Stimulated activated CD4-positive, alpha-beta T cell treated with anti-CD3 and anti-CD28 coated beads, Interleukin-15, amount 100 ng/mL, for 1 hour (primary cell): ENCODE data around the gene SHANK1.

Experiments
- DNase-seq, 2 donors: peaks; one replicate each; pipeline ENCODE4 v3.0.0-alpha.2; 2020; ENCODE audit warnings: low read depth in 1 of 2, low spot score in 1 of 2

The SHANK1 gene

GRCh38 chr19:50662651-50663481 lies 56.7 kb downstream of the SHANK1 start:
- no peak for DNase-seq

- no peak for DNase-seq
These were observed 57.6 kb downstream of the SHANK1 start for GRCh38 chr19:50661766-50662650.

- no peak for DNase-seq
These were observed 58.6 kb downstream of the SHANK1 start for GRCh38 chr19:50661023-50661422.

- DNase-seq, result no peak
These were observed 59.6 kb downstream of the SHANK1 start for GRCh38 chr19:50660088-50660366.

DNA sequence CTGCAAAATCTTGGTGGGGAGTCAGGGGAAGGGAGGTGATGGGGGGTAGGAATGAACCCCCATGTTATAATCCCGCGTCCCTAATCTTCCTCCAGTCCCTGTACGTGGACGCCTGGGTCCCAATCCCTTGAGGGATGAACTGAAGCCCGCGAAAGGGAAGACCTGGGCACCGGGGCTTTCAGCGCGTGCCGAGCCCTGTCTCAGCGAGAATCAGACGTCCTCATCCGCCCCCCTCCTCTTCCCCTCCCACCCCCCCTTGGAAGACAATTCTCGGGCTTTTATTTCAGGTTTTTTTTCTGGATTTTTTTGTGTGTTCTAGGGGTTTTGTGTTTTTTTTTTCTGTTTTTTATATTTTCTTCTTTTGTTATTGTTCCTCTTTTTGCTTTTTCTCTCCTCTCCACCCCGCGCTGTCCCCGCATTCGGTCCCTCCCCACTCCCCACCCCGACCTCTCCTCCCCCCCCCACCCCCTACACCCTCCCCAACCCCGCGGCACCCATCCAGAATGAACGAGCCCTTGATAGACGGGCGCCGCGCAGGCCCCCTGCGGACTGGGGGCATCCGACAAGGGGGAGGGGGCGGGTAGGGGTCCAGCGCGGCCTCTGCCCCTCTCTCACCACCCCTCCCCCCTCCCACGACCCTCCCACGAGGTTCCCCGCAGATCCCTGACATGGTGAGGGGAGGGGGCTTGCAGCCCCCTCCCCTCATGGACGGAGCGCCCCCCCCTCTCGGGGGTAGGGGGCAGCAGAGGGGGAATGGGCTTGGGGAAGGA lies 60.1 kb downstream of the SHANK1 start:
- no peak for DNase-seq

DNA sequence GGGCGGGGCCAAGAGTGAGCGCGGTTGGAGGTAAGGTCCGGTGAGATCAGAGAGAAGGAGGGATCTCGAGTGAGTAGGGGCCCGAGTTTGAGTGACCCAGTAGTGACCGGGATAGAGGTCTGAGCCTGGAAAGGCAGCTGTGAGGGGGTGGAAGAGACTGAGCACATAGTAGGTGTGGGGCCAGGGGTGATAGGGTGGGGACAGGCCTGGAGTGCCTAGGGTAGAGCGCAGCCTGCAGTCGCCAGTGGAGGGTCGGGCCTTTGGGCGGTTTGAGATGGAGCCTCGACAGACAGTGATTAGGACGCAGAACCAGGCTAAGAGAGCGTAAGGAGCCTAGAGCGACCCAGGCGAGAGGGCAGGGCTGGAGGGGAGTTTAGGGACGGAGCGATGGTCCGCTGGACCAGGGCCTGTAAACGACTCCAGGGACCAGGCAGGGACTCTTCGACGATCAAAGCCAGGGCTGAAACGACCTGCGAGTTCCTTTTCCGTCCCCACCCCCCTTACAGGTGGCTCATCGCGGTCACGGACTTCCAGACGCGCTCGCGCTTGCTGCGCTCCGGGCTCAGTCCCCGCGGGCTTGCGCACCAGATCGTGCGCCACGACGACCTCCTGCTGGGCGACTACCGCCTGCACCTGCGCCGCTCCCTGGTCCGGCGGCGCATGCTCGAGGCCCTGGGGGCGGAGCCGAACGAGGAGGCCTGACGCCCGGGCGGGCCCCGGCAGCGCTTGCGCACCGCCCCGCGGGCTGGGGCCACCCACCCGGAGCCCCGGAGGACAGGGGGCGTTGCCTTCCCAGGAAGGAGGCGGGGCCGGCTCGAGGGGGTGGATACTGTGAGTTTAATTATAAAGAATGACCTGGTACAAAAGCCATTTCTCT lies 60.9 kb downstream of the SHANK1 start:
- peak in 1 of 2 donors; percentile 45 for DNase-seq

DNA sequence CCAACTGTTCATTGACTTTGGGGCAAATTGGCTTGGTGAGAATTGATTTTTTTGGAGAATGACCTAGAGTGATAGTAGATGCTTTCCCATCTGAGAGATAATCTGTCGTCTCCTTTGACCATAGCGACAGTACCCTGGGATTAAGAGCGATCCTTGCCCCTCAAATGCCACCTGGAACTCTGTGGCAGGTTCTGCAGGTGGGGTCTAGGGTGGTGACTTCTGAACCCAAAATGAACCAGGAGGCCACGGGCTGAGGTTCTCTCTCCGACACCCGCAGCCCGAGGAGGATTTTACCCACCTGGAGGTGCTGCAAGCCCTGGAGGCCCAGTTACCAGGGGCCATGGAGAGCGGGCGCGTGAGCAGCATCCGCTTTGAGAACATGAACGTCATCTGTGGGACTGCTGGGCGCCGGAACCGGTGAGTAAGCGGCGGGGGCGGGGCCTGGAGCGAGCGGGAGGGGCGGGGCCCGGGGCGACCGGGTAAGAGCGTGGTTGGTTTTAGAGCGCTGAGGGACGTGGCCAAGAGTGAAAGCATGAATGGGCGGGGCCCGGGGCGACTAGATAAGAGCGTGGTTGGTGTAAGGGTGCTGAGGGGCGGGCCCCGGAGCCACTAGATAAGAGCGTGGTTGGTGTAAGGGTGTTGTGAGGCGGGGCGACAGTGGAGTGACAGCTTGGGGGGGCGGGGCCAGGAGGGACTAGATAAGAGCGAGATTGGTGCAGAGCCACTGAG lies 61.7 kb downstream of the SHANK1 start:
- DNase-seq, result peak; percentile 26 to 79

DNA sequence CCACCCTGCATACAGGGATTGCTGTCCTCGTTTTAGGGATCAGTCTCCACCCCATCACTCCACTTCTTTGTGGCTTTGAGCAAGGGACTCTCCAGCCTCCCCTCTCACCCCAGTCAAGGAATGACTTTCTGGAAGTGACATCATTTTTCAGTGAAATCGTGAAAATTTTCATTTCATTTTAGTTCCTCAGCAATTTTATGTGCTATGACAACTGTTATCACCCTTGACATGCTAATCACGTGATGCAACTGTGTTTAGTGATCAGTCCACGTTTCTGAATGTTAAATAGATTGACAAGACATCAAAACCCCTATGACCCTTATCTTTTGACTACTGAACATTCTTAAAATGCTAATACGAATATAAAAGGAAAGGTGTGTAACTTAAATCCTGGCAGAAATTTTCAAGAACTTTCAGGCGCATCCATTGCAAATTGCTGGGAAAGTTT lies 62.4 kb downstream of the SHANK1 start:
- no peak for DNase-seq

DNA sequence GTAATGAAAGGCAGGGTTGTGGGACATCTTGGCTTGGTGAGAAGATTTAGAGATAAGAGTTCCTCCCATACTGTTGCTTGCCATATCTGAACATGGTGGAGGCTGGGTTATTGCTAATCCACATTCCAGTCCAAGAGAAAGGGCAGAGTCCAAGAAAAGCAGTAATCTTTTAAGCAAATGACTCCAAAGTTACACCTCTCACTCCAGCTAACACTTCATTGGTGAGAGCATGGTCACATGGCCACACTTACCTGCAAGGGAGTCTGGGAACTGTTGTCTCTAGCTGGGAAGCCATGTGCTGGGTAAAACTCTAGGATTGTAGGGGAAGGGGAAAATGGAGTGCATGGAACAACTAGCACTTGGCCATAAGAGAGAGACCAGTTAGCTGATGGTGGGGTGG lies 64.7 kb downstream of the SHANK1 start:
- no peak for DNase-seq

- DNase-seq, result no peak
These were observed 66.9 kb downstream of the SHANK1 start for GRCh38 chr19:50652722-50653121.

DNA sequence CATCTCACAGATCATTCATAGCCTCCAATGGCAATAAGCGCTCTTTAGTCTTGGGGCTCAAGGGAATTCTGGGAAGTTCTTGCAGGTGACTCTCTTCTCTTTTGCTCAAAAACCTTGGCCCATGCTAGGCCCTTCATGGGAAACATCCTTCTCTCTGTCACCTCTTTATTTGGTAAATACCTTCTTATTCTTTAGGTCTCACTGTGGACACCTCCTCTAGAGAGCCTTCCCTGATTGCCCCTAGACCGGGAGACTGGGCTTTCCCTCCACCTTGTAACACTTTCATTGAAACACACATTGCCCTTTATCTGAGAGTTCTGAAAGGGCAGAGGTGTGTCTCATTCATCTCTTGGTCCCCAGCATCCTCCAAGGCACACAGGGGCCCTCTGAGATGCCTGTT lies 68.4 kb downstream of the SHANK1 start:
- DNase-seq, result no peak

DNA sequence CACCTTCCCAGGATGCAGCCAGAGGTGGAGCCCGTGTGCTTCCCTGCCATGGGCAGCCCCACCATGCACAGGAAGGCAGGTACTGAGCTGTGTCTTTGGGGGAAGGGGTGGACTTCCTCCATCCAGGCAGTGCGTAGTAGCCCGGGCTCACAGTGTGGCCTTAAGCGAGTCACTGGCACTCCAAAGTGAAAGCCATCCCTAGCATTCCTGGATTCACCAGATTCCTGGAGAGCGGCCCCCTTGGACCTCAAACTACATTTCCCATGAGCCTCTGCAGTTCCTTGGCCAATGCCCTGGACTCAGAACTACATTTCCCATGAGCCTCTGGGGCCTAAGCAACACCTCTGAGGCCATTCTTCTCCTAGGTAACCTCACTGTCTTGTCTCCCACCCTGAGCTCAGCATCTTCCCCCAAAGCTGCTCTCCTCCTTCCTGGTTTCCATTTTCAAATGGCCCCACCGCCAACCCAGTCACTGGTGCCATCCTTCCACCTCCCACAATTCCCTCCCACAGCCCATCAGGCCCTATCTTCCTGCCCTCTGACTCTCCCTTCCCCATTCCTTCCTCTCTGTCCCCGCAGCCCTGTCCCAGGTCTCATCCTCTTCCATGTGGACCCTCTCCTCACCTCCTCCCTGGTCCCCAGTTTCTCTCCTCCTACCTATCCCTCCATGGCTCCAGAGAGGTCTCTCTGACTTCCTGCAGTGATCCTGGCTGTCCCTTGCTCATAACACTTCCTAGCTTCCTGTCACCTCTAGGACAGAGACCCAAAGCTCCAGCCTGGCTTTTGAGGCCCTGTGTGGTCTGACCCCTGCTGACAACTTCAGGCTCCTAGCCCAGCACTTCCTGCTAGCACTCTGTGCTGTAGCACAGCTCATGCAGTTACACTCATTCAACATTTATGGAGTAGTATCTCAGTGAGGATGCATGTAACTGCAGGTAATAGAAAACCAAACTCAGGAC lies 69.9 kb downstream of the SHANK1 start, which contains the start of gene C19orf81:
TSS of gene C19orf81 (plus strand) at position 13 of the 959 bp plus-strand sequence. CDS start at position 13, 0 bp downstream.
- no peak for DNase-seq

DNA sequence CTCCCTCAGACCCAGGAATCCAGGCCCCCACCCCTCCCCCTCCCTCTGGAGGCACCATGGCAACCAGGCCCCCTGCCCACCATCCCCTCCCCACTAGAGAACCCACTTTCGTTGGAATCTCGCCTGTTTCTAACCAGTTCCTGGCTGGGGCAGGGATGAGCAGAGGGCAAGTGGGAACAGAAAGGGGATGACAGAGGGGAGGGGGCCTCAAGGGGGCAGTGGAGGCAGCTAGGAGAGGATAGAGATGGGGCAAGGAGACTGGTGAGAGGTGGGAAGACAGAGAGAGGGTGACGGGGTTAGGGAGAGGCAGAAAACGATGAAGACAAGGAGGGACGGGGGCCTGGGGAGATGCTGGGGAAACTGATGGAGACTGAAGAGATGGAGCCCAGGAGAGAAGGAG lies 70.9 kb downstream of the SHANK1 start:
- no peak for DNase-seq

- no peak for DNase-seq
These were observed 71.6 kb downstream of the SHANK1 start for GRCh38 chr19:50647879-50648615.

GRCh38 chr19:50646074-50646807 lies 73.4 kb downstream of the SHANK1 start:
- DNase-seq, result no peak

- no peak for DNase-seq
These were observed 74.5 kb downstream of the SHANK1 start for GRCh38 chr19:50645107-50645506.

- no peak for DNase-seq
These were observed 75.2 kb downstream of the SHANK1 start for GRCh38 chr19:50644315-50644915.
